Epithelial cell of proximal tubule (primary cell): ENCODE data around the gene NOX3. TPM values are rescaled to one million over a fixed set of nuclear protein-coding genes. Genes with fewer than 3 reads are reported as not detected.

Source experiments
- DNase-seq: peaks from one replicate; pipeline ENCODE4 v3.0.0-alpha.2; 2011; ENCODE audit warnings: low read depth
- H3K4me3 ChIP-seq: 2 replicates; pipeline ENCODE4 v1.5.1; 2011; ENCODE audit warnings: low read depth, mild to moderate bottlenecking, low read length
- total RNA-seq: library from RNA; depleted of rRNA; stranded (reverse); fragments of >200 nt; gene quantifications from 2 replicates; pipeline ENCODE4 v1.2.3, GENCODE V29; 2015
- TF ChIP-seq, protein P1 (sequence below): conservative IDR thresholded peaks from 2 replicates; pipeline ENCODE4 v1.5.1; 2012; ENCODE audit warnings: low read depth, mild to moderate bottlenecking, low read length

The NOX3 gene
- total RNA-seq, 1 donor from 2014 or later = not detected

DNA sequence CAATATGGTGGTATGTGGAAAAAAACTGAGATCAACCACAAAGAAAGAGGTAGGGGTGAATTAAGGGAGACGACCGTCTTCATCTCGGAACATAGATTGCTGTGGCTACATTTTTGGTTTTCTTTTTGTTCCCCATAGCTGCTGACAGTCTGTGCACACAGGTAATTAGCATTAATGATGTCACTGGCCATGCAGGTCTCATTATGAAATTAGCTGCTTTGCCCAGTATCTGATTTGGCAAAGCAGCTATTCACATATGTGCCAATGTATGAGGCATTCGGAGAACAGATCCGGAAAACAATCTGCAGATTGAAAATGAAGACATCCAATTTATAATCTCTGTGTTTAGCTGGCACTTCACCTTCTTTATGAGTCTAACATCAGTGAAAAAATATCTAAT is 13.1 kb downstream of the NOX3 start:
- H3K4me3 ChIP-seq = no peak overlapping the region
- no peak for DNase-seq
- TF ChIP-seq, protein P1, sequence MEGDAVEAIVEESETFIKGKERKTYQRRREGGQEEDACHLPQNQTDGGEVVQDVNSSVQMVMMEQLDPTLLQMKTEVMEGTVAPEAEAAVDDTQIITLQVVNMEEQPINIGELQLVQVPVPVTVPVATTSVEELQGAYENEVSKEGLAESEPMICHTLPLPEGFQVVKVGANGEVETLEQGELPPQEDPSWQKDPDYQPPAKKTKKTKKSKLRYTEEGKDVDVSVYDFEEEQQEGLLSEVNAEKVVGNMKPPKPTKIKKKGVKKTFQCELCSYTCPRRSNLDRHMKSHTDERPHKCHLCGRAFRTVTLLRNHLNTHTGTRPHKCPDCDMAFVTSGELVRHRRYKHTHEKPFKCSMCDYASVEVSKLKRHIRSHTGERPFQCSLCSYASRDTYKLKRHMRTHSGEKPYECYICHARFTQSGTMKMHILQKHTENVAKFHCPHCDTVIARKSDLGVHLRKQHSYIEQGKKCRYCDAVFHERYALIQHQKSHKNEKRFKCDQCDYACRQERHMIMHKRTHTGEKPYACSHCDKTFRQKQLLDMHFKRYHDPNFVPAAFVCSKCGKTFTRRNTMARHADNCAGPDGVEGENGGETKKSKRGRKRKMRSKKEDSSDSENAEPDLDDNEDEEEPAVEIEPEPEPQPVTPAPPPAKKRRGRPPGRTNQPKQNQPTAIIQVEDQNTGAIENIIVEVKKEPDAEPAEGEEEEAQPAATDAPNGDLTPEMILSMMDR = no peak

DNA sequence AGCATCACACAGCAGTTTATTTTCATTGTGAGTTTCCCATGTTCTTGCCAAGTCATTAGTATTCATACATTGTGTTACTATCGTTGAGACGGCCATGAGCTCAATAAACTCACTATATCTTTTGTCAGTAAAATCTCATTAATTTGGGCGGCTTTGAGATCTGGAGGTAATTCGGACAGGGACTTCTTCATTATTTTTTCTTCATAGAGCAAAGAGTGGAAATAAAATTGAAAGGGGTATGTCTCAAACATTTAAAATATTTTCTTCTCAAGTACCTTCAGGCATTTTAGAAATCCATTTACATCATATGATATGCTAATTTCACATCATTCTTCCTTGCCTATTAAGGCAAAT is 14.6 kb downstream of the NOX3 start:
- TF ChIP-seq, protein P1 = no peak
- no peak overlapping the region for H3K4me3 ChIP-seq
- DNase-seq = no peak

DNA sequence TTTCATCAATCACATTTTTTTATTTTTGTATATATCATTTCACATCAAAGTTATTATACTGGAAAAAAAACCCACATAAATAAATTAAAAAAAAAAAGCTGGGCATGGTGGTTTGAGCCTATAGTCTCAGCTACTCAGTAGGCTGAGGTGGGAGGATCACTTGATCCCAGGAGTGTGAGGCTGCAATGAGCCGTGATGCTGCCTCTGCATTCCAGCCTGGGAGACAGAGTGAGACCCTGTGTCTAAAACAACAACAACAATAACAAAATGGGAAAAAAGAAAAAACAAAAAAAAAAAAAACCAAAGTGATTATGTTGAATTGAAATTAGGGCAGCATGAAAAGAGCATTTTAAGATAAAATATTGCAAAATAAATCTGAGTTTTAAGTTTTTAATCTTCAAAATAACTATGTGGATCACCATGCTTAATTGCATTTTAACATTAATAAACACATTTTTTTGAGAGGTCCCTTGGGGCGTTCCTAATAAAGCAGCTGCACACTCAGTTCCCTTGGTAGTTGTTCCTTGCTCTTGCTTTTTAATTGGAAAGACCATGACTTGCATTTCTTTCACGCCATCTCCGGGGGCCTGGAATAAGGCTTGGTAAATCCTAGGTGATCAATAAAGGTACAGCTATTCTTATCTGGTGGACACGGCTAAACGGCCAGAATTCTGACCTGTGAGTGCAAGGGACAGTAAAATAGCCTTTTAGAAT is 15.1 kb downstream of the NOX3 start:
- H3K4me3 ChIP-seq = no peak overlapping the region
- TF ChIP-seq, protein P1 = no peak
- DNase-seq = no peak

DNA sequence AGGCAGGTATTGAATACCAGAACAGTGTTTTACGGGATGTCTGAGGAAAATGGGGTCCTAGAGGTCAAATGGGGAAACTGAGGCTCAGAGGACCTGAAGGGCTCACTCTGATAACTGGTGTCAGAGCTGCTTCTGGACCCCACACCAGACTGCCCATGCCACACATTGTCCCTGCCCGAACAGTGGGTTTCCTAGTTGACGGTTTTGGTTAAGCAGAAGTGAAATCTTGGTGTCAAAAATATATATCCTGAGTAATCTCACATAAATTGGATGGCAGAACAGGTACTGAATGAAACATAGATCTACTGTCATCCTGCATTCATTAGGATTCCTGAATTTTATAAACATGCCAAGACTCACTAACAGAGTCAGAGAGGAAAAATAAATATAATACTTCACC is 16.3 kb downstream of the NOX3 start:
- no peak overlapping the region for H3K4me3 ChIP-seq
- TF ChIP-seq, protein P1 = no peak
- DNase-seq = no peak

DNA sequence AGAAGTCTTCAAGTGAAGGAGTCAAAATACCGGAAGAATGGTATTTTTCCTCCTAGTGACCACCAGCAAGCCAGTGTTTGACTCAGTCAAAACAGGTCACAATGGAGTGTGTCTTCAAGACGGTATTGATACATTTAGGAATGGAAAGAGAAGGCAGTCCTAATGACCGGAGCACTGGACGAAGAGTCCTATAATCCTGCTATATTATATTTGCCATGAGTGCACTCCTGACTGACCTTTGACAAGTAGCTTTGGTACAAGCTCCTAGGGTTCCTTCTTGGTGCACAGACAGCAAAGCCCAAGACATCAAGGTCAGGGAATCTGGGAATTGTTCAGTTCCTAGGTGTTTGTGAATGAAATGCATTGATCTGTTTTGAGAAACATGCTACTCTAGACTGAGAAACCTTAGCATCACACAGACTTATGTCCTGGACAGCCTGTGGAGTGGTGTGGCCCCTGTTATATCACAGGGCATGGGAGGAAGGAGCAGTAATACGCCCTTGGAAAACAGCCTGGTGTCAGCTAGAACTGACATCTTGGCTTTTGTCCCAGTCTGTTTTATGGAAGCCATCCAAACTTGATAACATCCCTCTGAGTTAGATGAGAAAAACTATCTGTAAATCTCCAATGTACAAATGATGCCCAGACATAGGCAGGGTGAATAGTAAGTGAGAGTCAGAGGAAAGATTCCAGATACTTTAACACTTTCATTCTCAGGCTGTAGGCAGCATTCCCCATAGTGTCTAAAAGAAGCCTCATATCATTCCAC is 18.5 kb downstream of the NOX3 start:
- no peak overlapping the region for H3K4me3 ChIP-seq
- no peak for DNase-seq
- TF ChIP-seq, protein P1 = no peak

DNA sequence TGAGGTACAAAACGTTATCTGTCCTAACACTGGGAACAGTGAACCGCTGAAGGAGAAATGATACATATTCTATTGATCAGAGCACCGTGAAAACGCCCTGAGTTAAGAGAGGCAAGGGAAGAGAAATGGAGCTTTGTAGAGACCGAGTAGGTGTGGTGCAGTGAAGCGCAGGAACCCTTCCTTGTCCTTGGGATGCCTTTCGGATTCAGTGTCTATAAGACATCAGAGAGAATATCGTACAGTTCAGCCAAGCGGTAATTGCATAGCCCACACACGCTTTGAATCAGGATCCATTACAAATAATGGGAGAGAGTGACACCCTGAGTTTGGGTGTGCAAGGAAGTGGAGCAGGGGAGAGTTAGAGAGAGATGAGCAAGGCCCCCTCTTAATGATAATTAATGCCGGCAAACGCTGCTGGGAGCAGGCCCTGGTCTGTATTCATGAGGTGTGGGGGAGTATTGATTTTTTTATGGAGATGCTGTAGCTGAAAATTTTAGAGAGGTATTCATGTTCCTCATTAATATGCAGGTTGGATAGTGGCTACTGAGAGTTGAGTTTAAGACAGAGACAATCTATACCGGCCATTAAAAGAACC is 20.7 kb downstream of the NOX3 start:
- DNase-seq = no peak
- TF ChIP-seq, protein P1 = no peak
- H3K4me3 ChIP-seq = no peak overlapping the region
